IMR-90 (cell line): ENCODE results near the gene DLGAP3.

ENCODE experiments used
- POLR2A ChIP-seq: IDR thresholded peaks from 2 replicates; pipeline ENCODE4 v1.6.1; 2012; ENCODE audit warnings: mild to moderate bottlenecking, low read depth, low read length
- RCOR1 ChIP-seq: IDR thresholded peaks from 2 replicates; pipeline ENCODE4 v1.6.1; 2012; ENCODE audit warnings: mild to moderate bottlenecking, low read length, improper control_type of control experiment; ENCODE audit not compliant: insufficient replicate concordance
- SMC3 ChIP-seq: fragments of 150-350 bp; IDR thresholded peaks from 2 replicates; pipeline ENCODE4 v1.6.1; 2016; ENCODE audit warnings: low read depth, mild to moderate bottlenecking, antibody characterized with exemption, low read length, moderate library complexity
- TF ChIP-seq, protein P1 (sequence below): conservative IDR thresholded peaks from 2 replicates; pipeline ENCODE4 v1.5.1; 2012; ENCODE audit warnings: mild to moderate bottlenecking, low read depth, low read length, improper control_type of control experiment

DNA sequence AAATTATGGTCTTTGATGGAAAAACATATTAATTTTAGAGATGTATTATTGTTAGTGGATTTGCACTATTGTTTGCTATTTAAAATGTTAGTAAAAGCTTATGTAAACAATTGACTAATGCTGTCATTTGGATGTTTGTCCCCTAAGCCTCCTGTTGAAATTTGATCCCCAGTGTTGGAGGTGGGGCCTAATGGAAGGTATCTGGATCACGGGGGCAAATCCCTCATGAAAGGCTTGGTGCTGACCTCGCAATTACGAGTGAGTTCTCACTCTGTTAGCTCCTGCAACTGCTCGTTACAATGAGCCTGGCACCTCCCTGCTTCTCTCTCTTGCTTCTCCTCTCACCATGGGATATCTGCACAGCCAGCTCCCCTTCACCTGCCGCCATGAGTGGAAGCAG is 41.4 kb upstream of the DLGAP3 start:
- TF ChIP-seq, protein P1, sequence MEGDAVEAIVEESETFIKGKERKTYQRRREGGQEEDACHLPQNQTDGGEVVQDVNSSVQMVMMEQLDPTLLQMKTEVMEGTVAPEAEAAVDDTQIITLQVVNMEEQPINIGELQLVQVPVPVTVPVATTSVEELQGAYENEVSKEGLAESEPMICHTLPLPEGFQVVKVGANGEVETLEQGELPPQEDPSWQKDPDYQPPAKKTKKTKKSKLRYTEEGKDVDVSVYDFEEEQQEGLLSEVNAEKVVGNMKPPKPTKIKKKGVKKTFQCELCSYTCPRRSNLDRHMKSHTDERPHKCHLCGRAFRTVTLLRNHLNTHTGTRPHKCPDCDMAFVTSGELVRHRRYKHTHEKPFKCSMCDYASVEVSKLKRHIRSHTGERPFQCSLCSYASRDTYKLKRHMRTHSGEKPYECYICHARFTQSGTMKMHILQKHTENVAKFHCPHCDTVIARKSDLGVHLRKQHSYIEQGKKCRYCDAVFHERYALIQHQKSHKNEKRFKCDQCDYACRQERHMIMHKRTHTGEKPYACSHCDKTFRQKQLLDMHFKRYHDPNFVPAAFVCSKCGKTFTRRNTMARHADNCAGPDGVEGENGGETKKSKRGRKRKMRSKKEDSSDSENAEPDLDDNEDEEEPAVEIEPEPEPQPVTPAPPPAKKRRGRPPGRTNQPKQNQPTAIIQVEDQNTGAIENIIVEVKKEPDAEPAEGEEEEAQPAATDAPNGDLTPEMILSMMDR = no peak
- TF ChIP-seq RCOR1 = no peak
- TF ChIP-seq POLR2A = no peak
- TF ChIP-seq SMC3 = no peak
